GM13976 (cell line): Measurements from ENCODE around the gene PGM1.

Experiments used
- DNase-seq: peaks from one replicate; pipeline ENCODE4 v3.0.0; 2012; ENCODE audit warnings: low spot score
- in situ Hi-C: fragments of 300-500 bp; cut with MboI; formaldehyde crosslinking; loops from one replicate; pipeline ENCODE4 v1.12.0; 2022; ENCODE audit warnings: low sequenced_read_pairs, mixed read lengths, inconsistent platforms; ENCODE audit not compliant: unreplicated experiment
- TF ChIP-seq, protein P1 (sequence below): IDR thresholded peaks from 2 replicates; pipeline ENCODE4 v1.5.1; 2012; ENCODE audit warnings: borderline replicate concordance, mild to moderate bottlenecking; ENCODE audit not compliant: insufficient read depth; ENCODE audit errors: extremely low read depth, missing control alignments, control extremely low read depth

PGM1 gene

DNA sequence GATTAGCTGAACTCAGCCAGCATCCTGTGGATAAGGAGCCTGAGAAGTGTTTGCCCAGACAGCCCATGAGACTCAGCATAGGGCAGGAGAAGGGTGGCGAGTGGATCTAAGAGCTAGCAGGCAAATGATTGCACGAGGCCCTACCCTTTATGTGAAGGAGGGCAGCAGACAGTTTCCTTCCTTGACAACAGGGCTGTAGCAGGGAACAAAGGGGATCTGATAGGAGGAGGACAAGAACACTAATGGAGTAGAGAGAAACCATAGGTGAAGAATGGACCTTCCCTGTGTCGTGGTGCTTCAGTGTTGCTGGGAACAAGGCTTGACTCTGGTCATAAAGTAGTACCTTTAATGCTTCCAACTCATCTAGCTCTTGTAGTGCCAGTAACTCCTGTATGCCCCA, 84.3 kb downstream of the PGM1 start:
- in situ Hi-C loops, result loop anchor here (25.0 kb wide), 1 partner anchor 560 kb away; no protein-coding TSS in a partner anchor
- DNase-seq, result no peak
- TF ChIP-seq, protein P1, sequence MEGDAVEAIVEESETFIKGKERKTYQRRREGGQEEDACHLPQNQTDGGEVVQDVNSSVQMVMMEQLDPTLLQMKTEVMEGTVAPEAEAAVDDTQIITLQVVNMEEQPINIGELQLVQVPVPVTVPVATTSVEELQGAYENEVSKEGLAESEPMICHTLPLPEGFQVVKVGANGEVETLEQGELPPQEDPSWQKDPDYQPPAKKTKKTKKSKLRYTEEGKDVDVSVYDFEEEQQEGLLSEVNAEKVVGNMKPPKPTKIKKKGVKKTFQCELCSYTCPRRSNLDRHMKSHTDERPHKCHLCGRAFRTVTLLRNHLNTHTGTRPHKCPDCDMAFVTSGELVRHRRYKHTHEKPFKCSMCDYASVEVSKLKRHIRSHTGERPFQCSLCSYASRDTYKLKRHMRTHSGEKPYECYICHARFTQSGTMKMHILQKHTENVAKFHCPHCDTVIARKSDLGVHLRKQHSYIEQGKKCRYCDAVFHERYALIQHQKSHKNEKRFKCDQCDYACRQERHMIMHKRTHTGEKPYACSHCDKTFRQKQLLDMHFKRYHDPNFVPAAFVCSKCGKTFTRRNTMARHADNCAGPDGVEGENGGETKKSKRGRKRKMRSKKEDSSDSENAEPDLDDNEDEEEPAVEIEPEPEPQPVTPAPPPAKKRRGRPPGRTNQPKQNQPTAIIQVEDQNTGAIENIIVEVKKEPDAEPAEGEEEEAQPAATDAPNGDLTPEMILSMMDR, result no peak

DNA sequence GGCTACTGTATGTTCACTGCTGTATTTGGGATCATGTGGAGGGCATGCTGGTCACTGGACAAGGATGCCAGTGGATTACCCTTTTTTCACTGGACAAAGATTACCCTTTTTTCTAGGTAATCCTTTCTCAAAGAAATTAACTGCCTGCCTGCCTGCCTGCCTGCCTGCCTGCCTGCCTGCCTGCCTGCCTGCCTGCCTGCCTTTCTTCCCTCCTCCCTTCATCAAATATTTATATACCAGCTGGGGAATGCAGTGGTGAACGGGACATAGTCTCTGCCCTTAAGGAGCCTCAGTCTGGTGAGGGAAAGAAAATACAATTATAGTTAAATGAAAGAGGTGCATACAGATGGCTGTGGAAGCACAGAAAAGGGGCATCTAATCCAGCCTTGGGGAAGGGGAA, 85.0 kb downstream of the PGM1 start:
- in situ Hi-C loops, result loop anchor here (25.0 kb wide), 1 partner anchor 559 kb away; no protein-coding TSS in a partner anchor
- TF ChIP-seq, protein P1, result no peak
- DNase-seq, result no peak

DNA sequence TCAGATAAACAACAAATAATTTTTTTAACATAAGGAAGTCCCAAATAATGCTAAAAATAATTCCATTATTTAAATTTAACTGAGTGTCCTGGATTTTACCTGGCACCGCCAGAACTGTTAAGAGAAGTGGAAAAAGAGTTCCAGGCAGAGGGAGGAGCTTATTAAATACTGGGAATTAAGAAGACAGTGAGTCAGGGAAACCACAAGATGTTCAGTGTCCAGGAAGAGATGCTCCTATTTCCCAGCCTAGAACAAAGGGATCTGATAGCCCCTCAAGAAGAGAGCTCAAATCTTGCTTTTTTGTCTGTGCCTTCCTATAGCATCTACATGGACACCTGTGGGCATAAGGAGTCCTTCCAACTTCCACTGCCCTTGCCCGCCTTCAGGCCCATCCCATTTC, 85.9 kb downstream of the PGM1 start:
- TF ChIP-seq, protein P1, result no peak
- in situ Hi-C loops, result loop anchor here (25.0 kb wide), 1 partner anchor 558 kb away; no protein-coding TSS in a partner anchor
- DNase-seq, result no peak

DNA sequence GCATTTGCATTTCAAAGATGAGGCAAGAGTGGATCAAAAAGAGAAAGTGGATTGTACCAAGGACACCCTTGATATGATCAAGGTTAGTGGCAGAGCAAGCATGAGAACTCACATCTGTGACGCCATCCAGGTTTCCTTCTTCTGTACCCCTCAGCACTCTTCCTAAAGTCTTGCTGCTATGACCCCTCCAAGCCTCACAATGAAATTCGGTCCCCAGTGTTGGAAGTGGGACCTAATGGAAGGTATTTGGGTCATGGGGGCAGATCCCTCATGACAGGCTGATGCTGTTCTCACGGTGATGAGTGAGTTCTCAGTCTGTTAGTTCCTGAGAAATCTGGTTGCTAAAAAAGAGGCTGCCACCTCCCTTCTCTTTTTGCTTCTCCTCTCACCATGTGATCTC, 86.4 kb downstream of the PGM1 start:
- in situ Hi-C loops, result loop anchor here (25.0 kb wide), 1 partner anchor 558 kb away; no protein-coding TSS in a partner anchor
- DNase-seq, result no peak
- TF ChIP-seq, protein P1, result no peak

DNA sequence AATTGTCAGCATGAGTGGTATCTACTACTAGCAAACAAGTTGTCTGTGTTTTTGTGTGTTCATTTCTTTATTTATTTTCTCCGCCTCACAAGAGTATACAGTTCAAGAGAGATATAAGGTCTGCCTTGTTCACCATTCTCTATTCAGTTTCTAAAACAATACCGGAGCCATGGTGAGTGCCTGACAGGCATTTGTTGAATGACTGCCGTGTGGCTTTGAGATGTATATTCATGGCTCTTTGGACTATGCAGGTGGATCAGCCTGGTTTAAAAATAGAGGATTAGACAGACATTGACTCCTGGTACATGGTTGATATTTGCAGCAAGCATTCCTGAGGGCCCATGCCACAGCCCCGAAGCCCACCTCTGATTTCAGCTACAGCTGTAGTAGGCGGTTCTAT, 89.7 kb downstream of the PGM1 start:
- DNase-seq, result no peak
- in situ Hi-C loops, result loop anchor here (10.0 to 25.0 kb wide), 2 partner anchors 232 to 554 kb away; no protein-coding TSS in a partner anchor
- TF ChIP-seq, protein P1, result no peak

DNA sequence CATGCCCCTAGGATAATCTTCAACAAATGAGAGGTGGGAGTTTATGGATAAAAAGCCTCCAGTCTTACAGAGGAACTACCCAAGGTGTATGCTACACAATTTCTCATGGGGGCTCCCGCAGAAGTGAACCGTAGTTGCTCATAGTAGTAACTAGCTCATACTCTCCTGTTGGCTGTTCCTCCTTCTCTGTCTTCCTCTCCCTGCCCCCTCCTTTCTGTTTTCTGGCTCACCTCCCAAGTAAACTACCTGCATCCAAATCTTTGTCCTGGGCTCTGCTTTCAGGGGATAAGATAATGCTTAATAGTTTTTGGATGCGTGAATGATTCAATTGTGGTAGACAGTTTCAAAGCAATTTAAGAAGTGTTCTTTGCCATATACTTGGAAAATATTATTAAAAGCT, 90.5 kb downstream of the PGM1 start:
- no peak for DNase-seq
- TF ChIP-seq, protein P1, result no peak
- in situ Hi-C loops, result loop anchor here (10.0 to 25.0 kb wide), 2 partner anchors 231 to 554 kb away; no protein-coding TSS in a partner anchor

DNA sequence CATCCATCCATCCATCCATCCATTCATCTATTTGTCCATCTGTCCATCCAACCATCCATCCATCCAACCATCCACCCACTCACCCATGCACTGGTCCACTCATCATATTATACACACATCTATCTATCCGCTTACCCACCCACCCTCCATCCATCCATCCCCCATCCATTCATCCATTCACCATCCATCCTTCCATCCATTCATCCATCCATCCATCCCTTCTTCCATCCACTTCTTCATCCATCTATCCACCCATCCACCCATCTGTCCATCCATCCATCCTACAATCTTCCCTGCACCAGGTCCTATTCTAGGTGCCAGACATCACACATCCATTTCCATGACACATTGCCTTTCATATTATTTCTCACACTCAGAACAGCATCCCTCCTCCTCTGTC, 93.5 kb downstream of the PGM1 start:
- no peak for DNase-seq
- in situ Hi-C loops, result loop anchor here (10.0 to 25.0 kb wide), 2 partner anchors 228 to 551 kb away; no protein-coding TSS in a partner anchor
- TF ChIP-seq, protein P1, result no peak
